Endothelial cell of umbilical vein (primary cell): ENCODE data around the gene ZNF835.

Experiments
- EZH2 ChIP-seq: IDR thresholded peaks from 2 replicates; pipeline ENCODE4 v1.6.1; 2012; ENCODE audit warnings: borderline replicate concordance, low read depth, mild to moderate bottlenecking, moderate library complexity, low read length, inconsistent platforms; ENCODE audit not compliant: severe bottlenecking
- JUN ChIP-seq: IDR thresholded peaks from 2 replicates; pipeline ENCODE4 v1.6.1; 2011; ENCODE audit warnings: borderline replicate concordance, low read depth; ENCODE audit not compliant: insufficient read length, insufficient read depth
- TF ChIP-seq, protein P1 (sequence below), 2 donors: IDR thresholded peaks; 1 replicate in 1 of 2; 2 replicates in 1 of 2; pipeline ENCODE4 v1.5.1; 2011; ENCODE audit warnings: low read length in 2 of 2, mild to moderate bottlenecking in 2 of 2, moderate library complexity in 2 of 2, control low read depth in 1 of 2, inconsistent platforms in 1 of 2, low read depth in 1 of 2; ENCODE audit not compliant: insufficient read depth in 1 of 2; ENCODE audit errors: extremely low read depth in 1 of 2

DNA sequence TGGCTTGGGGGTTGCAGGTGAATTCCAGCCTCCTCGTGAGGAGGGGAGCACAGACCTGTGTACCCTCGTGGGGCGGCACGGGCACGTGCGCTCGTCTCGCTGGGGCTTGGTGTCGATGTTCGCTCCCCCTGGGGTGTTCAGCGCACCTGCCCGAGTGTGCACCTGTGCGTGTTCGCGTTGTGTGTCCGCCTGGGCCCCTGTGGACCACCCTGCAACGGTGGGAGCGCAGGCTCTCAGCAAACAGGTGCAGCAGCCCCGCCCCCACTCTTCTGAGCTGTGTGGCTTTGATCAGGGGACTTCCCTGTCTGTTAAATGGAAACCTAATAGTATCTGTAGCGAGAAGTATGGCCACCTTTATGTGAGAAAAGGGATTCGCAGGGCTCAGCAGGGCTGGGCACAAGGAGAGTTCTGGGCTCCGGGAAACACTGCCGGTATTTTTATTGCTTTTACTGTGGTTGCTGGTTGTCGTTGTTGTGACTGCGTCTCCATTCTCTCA lies 28.0 kb downstream of the ZNF835 start:
- TF ChIP-seq, protein P1, sequence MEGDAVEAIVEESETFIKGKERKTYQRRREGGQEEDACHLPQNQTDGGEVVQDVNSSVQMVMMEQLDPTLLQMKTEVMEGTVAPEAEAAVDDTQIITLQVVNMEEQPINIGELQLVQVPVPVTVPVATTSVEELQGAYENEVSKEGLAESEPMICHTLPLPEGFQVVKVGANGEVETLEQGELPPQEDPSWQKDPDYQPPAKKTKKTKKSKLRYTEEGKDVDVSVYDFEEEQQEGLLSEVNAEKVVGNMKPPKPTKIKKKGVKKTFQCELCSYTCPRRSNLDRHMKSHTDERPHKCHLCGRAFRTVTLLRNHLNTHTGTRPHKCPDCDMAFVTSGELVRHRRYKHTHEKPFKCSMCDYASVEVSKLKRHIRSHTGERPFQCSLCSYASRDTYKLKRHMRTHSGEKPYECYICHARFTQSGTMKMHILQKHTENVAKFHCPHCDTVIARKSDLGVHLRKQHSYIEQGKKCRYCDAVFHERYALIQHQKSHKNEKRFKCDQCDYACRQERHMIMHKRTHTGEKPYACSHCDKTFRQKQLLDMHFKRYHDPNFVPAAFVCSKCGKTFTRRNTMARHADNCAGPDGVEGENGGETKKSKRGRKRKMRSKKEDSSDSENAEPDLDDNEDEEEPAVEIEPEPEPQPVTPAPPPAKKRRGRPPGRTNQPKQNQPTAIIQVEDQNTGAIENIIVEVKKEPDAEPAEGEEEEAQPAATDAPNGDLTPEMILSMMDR (IDR thresholded peaks at IDR 0.05; ENCODE audit: extremely low read depth in 1 of 2, insufficient read depth in 1 of 2, low read depth in 1 of 2, low read length in 2 of 2) = no peak
- no peak for TF ChIP-seq EZH2
- TF ChIP-seq JUN = no peak
